HUES48 (cell line): Measurements from ENCODE around the gene ATXN1.

Experiments used
- H3K27ac ChIP-seq: one replicate; pipeline ENCODE4 v1.7.0; 2013; ENCODE audit warnings: low read depth, low read length, inconsistent platforms
- H3K27me3 ChIP-seq: 2 replicates; pipeline ENCODE4 v1.6.1; 2013; ENCODE audit warnings: mild to moderate bottlenecking, low read length; ENCODE audit not compliant: control insufficient read depth, insufficient read depth
- H3K36me3 ChIP-seq: 2 replicates; pipeline ENCODE4 v1.6.1; 2013; ENCODE audit warnings: low read length; ENCODE audit not compliant: control insufficient read depth, insufficient read depth
- H3K4me1 ChIP-seq: 2 replicates; pipeline ENCODE4 v1.6.1; 2013; ENCODE audit warnings: mild to moderate bottlenecking, low read length; ENCODE audit not compliant: control insufficient read depth, insufficient read depth
- H3K4me3 ChIP-seq: 2 replicates; pipeline ENCODE4 v1.5.1; 2013; ENCODE audit warnings: mild to moderate bottlenecking, low read depth, low read length
- H3K9ac ChIP-seq: 2 replicates; pipeline ENCODE4 v1.6.1; 2013; ENCODE audit warnings: mild to moderate bottlenecking, low read depth, low read length, moderate library complexity
- H3K9me3 ChIP-seq: 2 replicates; pipeline ENCODE4 v1.6.1; 2013; ENCODE audit warnings: low read length; ENCODE audit not compliant: control insufficient read depth, insufficient read depth

The ATXN1 gene

GRCh38 chr6:16596616-16597331, 164.5 kb downstream of the ATXN1 start:
- Histone ChIP-seq H3K27me3 (no peaks in the 10 kb centered on the region), H3K36me3 (no peaks in the 10 kb centered on the region), H3K4me3 (no peak overlapping the region), H3K9ac (no peak overlapping the region), H3K9me3 (no peaks in the 10 kb centered on the region), H3K4me1 (no peaks in the 10 kb centered on the region), H3K27ac (no peak overlapping the region)

- no peaks in the 10 kb centered on the region for H3K27me3 ChIP-seq
- no peaks in the 10 kb centered on the region for H3K36me3 ChIP-seq
- no peak overlapping the region for H3K27ac ChIP-seq
- H3K9ac ChIP-seq: no peak overlapping the region
- H3K4me3 ChIP-seq: no peak overlapping the region
- H3K9me3 ChIP-seq: no peaks in the 10 kb centered on the region
- H3K4me1 ChIP-seq: no peaks in the 10 kb centered on the region
Observed at GRCh38 chr6:16595514-16596120, 165.6 kb downstream of the ATXN1 start.

- no peaks in the 10 kb centered on the region for H3K36me3 ChIP-seq
- no peaks in the 10 kb centered on the region for H3K4me1 ChIP-seq
- no peak overlapping the region for H3K9ac ChIP-seq
- H3K9me3 ChIP-seq: no peaks in the 10 kb centered on the region
- H3K27me3 ChIP-seq: no peaks in the 10 kb centered on the region
- H3K27ac ChIP-seq: no peak overlapping the region
- H3K4me3 ChIP-seq: no peak overlapping the region
Observed at GRCh38 chr6:16594849-16595248, 166.4 kb downstream of the ATXN1 start.

- Histone ChIP-seq H3K36me3 (no peaks in the 10 kb centered on the region), H3K4me1 (no peaks in the 10 kb centered on the region), H3K27ac (no peak overlapping the region), H3K27me3 (no peaks in the 10 kb centered on the region), H3K4me3 (no peak overlapping the region), H3K9me3 (no peaks in the 10 kb centered on the region), H3K9ac (no peak overlapping the region)
Observed at GRCh38 chr6:16592223-16592911, 168.9 kb downstream of the ATXN1 start.

- H3K9ac ChIP-seq: no peak overlapping the region
- H3K27me3 ChIP-seq: no peaks in the 10 kb centered on the region
- no peaks in the 10 kb centered on the region for H3K9me3 ChIP-seq
- H3K36me3 ChIP-seq: no peaks in the 10 kb centered on the region
- H3K27ac ChIP-seq: no peak overlapping the region
- no peak overlapping the region for H3K4me3 ChIP-seq
- no peaks in the 10 kb centered on the region for H3K4me1 ChIP-seq
Observed at GRCh38 chr6:16591396-16592222, 169.7 kb downstream of the ATXN1 start.

- H3K4me1 ChIP-seq: no peaks in the 10 kb centered on the region
- no peaks in the 10 kb centered on the region for H3K9me3 ChIP-seq
- no peaks in the 10 kb centered on the region for H3K36me3 ChIP-seq
- no peak overlapping the region for H3K27ac ChIP-seq
- H3K4me3 ChIP-seq: no peak overlapping the region
- H3K9ac ChIP-seq: no peak overlapping the region
- no peaks in the 10 kb centered on the region for H3K27me3 ChIP-seq
Observed at GRCh38 chr6:16585805-16586204, 175.5 kb downstream of the ATXN1 start.

- H3K9ac ChIP-seq: no peak overlapping the region
- H3K4me3 ChIP-seq: no peak overlapping the region
- no peaks in the 10 kb centered on the region for H3K27me3 ChIP-seq
- H3K27ac ChIP-seq: no peak overlapping the region
- no peaks in the 10 kb centered on the region for H3K4me1 ChIP-seq
- no peaks in the 10 kb centered on the region for H3K9me3 ChIP-seq
- no peaks in the 10 kb centered on the region for H3K36me3 ChIP-seq
Observed at GRCh38 chr6:16583144-16583762, 178.0 kb downstream of the ATXN1 start.

GRCh38 chr6:16582446-16583143, 178.7 kb downstream of the ATXN1 start:
- H3K27me3 ChIP-seq: no peaks in the 10 kb centered on the region
- H3K9ac ChIP-seq: no peak overlapping the region
- no peaks in the 10 kb centered on the region for H3K4me1 ChIP-seq
- no peak overlapping the region for H3K27ac ChIP-seq
- no peak overlapping the region for H3K4me3 ChIP-seq
- no peaks in the 10 kb centered on the region for H3K36me3 ChIP-seq
- no peaks in the 10 kb centered on the region for H3K9me3 ChIP-seq

- H3K27me3 ChIP-seq: no peaks in the 10 kb centered on the region
- H3K36me3 ChIP-seq: no peaks in the 10 kb centered on the region
- H3K9me3 ChIP-seq: no peaks in the 10 kb centered on the region
- no peak overlapping the region for H3K4me3 ChIP-seq
- no peaks in the 10 kb centered on the region for H3K4me1 ChIP-seq
- H3K9ac ChIP-seq: no peak overlapping the region
- no peak overlapping the region for H3K27ac ChIP-seq
Observed at GRCh38 chr6:16578695-16579285, 182.5 kb downstream of the ATXN1 start.
